HUES6 (cell line): ENCODE results near the gene VSTM4.

Source experiments
- H3K27ac ChIP-seq: 2 replicates; pipeline ENCODE4 v1.7.0; 2013; ENCODE audit warnings: low read depth, mild to moderate bottlenecking, low read length, inconsistent platforms
- H3K27me3 ChIP-seq: 2 replicates; pipeline ENCODE4 v1.6.1; 2013; ENCODE audit warnings: low read length; ENCODE audit not compliant: control insufficient read depth, insufficient read depth
- H3K36me3 ChIP-seq: 2 replicates; pipeline ENCODE4 v1.6.1; 2013; ENCODE audit warnings: low read length; ENCODE audit not compliant: control insufficient read depth, insufficient read depth
- H3K4me1 ChIP-seq: 2 replicates; pipeline ENCODE4 v1.6.1; 2013; ENCODE audit warnings: low read length; ENCODE audit not compliant: control insufficient read depth, insufficient read depth
- H3K4me3 ChIP-seq: 2 replicates; pipeline ENCODE4 v1.5.1; 2013; ENCODE audit warnings: low read depth, low read length
- H3K9ac ChIP-seq: one replicate; pipeline ENCODE4 v1.6.1; 2013; ENCODE audit warnings: mild to moderate bottlenecking, low read length
- H3K9me3 ChIP-seq: 2 replicates; pipeline ENCODE4 v1.6.1; 2013; ENCODE audit warnings: low read depth, low read length; ENCODE audit not compliant: control insufficient read depth, insufficient read depth

Gene VSTM4

GRCh38 chr10:49091450-49092210, 23.7 kb downstream of the VSTM4 start:
- Histone ChIP-seq H3K27ac (no peak overlapping the region), H3K4me3 (no peak overlapping the region), H3K4me1 (no peaks in the 10 kb centered on the region), H3K9ac (no peak overlapping the region), H3K36me3 (no peaks in the 10 kb centered on the region), H3K9me3 (peaks cover 5% of the 10 kb centered on the region; the same call in 1 of the 2 replicates), H3K27me3 (no peaks in the 10 kb centered on the region)

DNA sequence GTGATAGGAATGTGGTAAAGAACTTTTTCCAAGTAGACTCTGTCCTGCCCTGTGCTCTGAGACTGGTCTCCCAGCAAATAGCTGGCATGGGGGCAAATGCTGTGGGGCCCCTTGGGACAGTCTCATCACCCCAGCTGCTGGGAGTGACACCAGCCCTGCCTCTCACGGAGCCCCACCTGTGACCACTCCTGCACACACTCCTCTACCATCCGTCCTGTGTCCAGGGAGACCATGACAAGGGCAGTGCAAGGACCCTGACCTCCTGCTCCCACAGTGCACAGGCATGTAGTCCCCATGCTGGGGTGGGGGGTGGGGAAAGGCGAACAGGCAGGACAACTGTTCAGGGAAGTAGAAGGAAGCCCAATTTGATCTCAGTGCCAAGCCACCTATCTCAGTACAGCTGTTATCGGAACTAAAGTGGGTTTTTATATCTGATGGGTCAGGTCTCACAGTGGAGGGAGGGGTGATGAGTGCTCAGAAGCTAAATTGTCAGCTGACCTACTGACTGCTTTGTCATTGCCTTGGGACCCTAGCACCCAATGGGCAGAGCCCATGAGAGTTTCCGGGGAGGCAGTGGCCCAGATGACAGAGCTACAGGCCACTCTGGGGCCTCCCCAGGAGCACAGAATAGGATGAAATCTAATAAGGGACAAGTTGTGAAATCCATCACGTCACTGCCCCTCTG, 24.5 kb downstream of the VSTM4 start:
- Histone ChIP-seq H3K27me3 (no peaks in the 10 kb centered on the region), H3K27ac (no peak overlapping the region), H3K36me3 (no peaks in the 10 kb centered on the region), H3K9me3 (peaks cover 10% of the 10 kb centered on the region; the same call in 1 of the 2 replicates), H3K4me1 (no peaks in the 10 kb centered on the region), H3K4me3 (no peak overlapping the region), H3K9ac (no peak overlapping the region)

GRCh38 chr10:49090189-49090575, 25.1 kb downstream of the VSTM4 start:
- Histone ChIP-seq H3K27ac (no peak overlapping the region), H3K9ac (no peak overlapping the region), H3K36me3 (no peaks in the 10 kb centered on the region), H3K4me1 (no peaks in the 10 kb centered on the region), H3K9me3 (peaks cover 10% of the 10 kb centered on the region; the same call in 1 of the 2 replicates), H3K4me3 (no peak overlapping the region), H3K27me3 (no peaks in the 10 kb centered on the region)

- no peaks in the 10 kb centered on the region for H3K4me1 ChIP-seq
- no peaks in the 10 kb centered on the region for H3K27me3 ChIP-seq
- no peak overlapping the region for H3K9ac ChIP-seq
- peaks cover 10% of the 10 kb centered on the region; the same call in 1 of the 2 replicates for H3K9me3 ChIP-seq
- H3K36me3 ChIP-seq: no peaks in the 10 kb centered on the region
- no peak overlapping the region for H3K27ac ChIP-seq
- no peak overlapping the region for H3K4me3 ChIP-seq
Observed at GRCh38 chr10:49089557-49090188, 25.6 kb downstream of the VSTM4 start.

DNA sequence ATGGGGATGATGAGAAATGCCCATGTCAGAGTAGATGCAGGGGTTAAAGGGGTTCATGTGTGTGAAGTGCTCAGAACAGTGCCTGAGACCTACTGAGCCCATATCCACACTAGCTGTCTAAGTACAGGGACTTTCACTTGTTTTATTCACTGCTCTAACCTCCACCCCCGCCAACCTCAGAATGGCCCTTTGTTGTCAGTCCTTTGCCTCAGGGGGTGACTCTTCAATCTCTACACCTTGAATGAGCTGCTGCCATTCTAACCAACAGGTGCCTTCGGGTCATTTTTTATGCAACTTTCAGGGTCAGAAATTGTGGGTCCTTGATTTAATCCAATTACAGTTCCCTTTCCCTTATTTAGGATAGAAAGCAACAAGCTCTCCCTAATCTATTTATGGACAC, 26.2 kb downstream of the VSTM4 start:
- Histone ChIP-seq H3K9ac (no peak overlapping the region), H3K27me3 (no peaks in the 10 kb centered on the region), H3K9me3 (peaks cover 10% of the 10 kb centered on the region; the same call in 1 of the 2 replicates), H3K27ac (no peak overlapping the region), H3K4me1 (no peaks in the 10 kb centered on the region), H3K4me3 (no peak overlapping the region), H3K36me3 (no peaks in the 10 kb centered on the region)

DNA sequence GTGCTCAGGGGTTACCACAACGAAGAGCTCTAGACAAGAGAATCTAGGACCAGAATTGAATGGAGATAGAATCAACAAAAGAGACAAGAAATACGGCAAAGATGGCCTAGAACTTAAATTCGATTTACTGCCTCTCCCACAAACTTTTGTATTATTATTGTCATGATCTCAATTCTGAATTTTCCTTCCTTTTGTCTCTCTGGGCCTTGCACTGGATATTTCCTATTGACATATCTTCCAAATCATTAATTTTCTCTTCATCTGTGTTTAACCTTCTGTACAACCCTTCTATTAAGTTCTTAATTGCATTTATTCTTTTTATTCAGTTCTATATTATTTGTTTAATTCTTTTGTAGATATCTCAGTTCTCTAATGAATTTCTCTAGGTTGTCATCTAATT, 28.4 kb downstream of the VSTM4 start:
- Histone ChIP-seq H3K4me1 (peaks cover 4% of the 10 kb centered on the region), H3K4me3 (no peak overlapping the region), H3K9ac (no peak overlapping the region), H3K36me3 (no peaks in the 10 kb centered on the region), H3K27me3 (no peaks in the 10 kb centered on the region), H3K27ac (no peak overlapping the region), H3K9me3 (peaks cover 10% of the 10 kb centered on the region; the same call in 1 of the 2 replicates)

DNA sequence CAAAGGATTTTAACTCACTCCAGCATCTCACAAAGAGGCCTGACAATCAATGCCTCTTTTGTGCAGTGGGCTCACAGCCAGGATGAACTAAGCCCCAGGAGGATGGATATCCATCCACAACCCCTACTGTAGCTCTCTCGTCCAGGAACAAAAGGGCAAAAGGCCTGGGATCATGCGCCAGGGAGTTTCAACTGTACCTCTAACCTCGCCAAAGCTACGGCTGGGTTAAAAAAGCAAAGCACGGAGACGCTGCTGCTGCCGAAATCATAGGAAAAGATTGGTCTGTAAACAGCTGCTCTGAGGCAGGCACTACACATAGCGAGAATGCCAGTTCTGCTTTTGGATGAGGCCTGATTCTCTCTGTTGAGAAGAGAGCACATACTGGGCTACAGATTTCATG, 32.1 kb downstream of the VSTM4 start:
- Histone ChIP-seq H3K27me3 (no peaks in the 10 kb centered on the region), H3K4me3 (no peak overlapping the region), H3K9me3 (peaks cover 10% of the 10 kb centered on the region; the same call in 1 of the 2 replicates), H3K4me1 (peaks cover 12% of the 10 kb centered on the region), H3K9ac (no peak overlapping the region), H3K36me3 (no peaks in the 10 kb centered on the region), H3K27ac (no peak overlapping the region)

- peaks cover 12% of the 10 kb centered on the region for H3K4me1 ChIP-seq
- H3K9ac ChIP-seq: no peak overlapping the region
- no peak overlapping the region for H3K4me3 ChIP-seq
- no peaks in the 10 kb centered on the region for H3K36me3 ChIP-seq
- no peak overlapping the region for H3K27ac ChIP-seq
- peaks cover 10% of the 10 kb centered on the region; the same call in 1 of the 2 replicates for H3K9me3 ChIP-seq
- H3K27me3 ChIP-seq: no peaks in the 10 kb centered on the region
Observed at GRCh38 chr10:49082766-49083165, 32.6 kb downstream of the VSTM4 start.

DNA sequence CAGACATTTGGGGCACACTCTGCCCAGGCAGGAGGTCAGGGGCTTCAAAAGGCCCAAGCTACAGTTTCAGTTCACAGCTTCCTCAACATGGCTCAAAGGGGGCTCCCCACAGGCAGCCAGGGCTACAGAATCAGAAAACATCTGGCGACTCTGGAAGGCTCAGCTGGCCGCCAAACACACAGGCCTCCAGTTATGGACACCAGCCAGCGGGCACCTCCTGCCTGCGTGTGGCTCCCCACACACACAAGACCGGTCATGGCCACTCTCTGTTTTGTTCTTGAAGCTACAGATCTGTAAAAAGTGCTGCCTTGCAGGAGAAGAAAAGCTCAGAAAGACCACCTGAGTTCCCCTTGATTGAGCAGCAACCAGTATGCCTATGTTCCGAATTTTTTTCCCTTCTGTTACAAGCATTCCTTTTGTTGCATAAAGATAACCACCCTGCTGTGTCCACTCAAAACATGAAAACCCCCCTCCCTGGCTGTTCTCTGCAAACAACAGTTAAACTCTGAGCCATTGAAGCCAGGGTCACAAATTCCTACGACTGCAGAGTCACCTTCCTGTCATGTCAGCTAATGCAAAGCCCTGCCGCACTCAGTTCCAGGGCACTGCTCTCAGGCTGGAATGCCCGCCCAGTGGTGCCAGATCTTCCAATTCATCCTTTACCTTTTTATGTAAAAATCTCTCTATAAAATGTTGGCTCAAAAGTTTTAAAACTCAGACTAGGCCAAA, 33.6 kb downstream of the VSTM4 start:
- Histone ChIP-seq H3K4me1 (peaks cover 12% of the 10 kb centered on the region), H3K36me3 (no peaks in the 10 kb centered on the region), H3K4me3 (no peak overlapping the region), H3K9me3 (peaks cover 5% of the 10 kb centered on the region; the same call in 1 of the 2 replicates), H3K9ac (no peak overlapping the region), H3K27me3 (no peaks in the 10 kb centered on the region), H3K27ac (no peak overlapping the region)

- Histone ChIP-seq H3K9me3 (no peaks in the 10 kb centered on the region), H3K9ac (no peak overlapping the region), H3K36me3 (no peaks in the 10 kb centered on the region), H3K4me3 (no peak overlapping the region), H3K27ac (no peak overlapping the region), H3K27me3 (no peaks in the 10 kb centered on the region), H3K4me1 (peaks cover 12% of the 10 kb centered on the region)
Observed at GRCh38 chr10:49080965-49081364, 34.4 kb downstream of the VSTM4 start.
